ENCODE measurements around the gene MAML3.
"Not testable (repeated sequence)": the region's sequence is repeated elsewhere in the genome, so short reads cannot be mapped to it uniquely, and the experiment has no call there.

The MAML3 gene

DNA sequence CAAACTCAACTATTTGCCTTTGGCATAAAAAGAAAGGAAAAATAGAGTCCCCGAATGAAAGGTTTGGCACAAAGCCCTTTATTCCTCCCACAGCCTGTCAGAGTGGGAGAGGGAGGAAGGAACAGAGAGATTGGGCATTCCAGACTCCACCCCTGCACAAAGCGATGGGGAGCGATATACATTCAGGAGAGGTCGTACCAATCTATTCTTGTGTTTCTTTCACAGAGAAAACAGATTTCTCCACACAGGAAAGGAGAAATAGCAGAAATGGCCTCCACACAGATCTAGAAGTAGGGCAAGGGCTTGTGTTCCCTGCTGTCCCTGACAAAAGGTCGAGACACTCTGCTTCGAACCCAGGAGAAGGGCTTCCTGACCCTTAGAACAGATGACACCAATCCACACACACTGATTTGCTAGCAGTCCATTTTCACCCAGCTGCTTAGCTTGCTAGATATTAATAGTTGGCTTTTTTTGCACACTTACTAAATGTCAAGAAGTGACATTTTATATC, 197.4 kb downstream of the MAML3 start:
- DNase-seq: no peak

DNA sequence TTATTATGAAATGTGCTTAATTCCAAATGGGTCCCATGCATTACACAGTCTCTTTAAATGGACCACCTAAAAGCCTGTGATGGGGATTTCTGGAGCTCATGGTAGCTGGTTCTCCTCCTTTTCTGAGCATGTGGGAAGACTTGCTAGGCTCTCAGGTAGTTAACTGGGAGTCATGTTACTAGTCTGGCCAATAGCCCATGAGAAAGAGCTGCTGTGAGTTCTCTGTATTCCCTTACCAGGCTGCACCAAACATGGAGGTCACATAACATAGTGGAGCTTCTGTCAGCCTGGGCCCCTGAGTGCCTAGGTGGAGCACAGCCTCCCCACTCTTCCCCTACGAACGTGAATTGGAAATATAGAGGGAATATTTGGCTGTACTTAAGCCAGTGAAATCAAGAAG, 198.4 kb downstream of the MAML3 start:
- no peak for DNase-seq

DNA sequence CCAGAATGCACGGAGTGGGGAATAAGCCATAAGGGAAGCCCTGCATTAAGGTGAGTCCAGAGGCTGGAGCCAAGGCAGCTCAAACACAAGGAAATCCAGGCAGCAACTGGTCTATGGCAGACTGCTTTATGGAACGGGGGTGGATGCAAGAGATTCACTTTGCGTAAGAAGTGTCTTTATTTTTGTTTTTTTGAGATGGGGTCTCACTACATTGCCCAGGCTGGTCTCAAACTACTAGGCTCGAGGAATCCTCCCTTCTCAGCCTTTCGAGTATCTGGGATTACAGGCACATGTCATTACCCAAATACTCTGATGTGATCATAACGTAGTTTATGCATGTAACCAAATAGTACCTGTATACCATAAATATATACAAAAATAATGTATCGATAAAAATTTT, 199.5 kb downstream of the MAML3 start:
- DNase-seq: no peak

DNA sequence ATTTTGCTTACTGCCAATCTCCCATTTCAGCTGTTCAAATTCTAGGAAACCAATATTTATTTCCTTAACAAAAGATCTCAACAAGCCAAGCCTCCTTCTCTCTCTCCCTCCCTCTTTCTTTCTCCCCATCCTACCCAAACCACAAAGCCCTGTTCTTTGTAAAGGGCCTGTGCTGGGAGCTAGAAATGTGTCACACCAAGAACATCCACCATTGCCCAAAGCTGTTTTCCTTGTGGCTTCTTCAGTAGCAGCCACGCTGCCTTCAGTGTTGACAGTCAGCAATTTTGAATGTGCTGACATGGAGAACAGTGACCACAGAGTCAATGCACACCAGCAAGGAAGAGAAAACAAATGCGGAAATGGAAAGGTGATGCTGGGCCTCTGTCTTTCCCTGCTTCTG, 203.0 kb downstream of the MAML3 start:
- no peak for DNase-seq

DNA sequence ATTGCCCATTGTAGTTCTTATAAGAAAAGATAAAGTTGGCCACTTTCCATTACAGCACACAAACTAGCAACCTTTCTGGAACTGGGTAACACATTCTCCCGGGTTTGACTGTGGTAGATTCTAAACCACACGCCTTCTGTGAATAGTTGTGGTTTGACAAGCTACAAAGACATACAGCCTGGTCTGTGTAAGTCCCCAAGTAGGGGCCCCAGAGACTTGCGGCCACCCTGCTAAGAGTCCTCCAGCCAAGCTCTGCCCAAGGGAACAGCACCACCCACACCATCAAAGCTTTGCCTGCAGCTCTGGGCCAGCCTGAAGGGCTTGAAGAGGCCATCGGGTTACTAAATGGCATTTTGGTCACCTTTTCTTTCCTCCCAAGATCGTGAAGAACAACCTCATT, 203.4 kb downstream of the MAML3 start:
- DNase-seq: no peak

DNA sequence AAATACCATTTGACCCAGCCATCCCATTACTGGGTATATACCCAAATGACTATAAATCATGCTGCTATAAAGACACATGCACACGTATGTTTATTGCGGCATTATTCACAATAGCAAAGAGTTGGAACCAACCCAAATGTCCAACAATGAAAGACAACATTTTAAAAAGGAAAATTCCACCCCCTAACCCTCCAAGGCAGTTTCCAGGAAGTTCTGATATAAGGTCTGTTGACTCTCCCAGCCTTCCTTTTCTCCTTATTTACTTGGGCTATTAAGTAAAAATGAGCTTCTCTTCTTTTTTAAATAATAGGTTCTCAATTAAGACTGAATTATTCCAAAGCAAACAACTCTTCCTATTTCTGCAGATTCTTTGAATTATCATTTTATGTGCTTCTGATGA, 209.1 kb downstream of the MAML3 start:
- DNase-seq: not testable (repeated sequence)

DNA sequence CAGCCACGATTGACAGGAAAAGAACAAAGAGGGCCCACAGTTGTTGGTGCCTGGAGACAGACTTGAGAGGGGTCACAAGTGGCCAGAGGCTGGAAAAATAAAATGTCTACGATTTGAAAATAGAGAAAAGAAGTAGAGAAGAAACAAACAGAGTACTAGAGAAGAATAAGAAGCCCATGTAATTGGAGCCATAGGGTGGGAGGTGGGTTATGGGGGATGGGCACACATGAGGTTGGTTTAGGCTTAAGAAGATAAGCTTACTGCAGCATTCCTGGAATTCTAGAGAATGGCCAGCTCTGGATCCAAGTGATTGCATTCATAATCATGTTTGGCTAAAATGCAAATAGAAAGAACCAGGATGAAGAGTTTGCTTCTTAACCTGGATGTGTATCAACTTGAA, 210.7 kb downstream of the MAML3 start:
- no peak for DNase-seq

DNA sequence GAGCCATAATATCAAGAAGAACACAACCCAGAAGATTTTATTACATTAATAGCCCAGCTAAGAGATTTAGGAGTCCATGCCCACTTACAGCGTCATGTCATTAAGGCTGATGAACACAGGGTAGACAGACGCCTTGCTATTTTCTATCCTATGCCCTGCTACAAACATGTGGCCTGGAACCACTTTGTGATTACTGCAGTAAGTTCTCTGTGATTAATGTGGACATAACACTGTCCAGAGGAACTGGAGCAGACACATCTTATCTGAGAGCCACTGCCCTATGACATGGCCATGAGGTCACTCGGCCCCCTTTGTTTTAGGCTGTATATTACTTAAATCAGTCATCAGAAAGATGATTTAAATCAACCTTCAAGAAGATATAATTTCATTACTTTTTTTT, 211.7 kb downstream of the MAML3 start:
- no peak for DNase-seq

DNA sequence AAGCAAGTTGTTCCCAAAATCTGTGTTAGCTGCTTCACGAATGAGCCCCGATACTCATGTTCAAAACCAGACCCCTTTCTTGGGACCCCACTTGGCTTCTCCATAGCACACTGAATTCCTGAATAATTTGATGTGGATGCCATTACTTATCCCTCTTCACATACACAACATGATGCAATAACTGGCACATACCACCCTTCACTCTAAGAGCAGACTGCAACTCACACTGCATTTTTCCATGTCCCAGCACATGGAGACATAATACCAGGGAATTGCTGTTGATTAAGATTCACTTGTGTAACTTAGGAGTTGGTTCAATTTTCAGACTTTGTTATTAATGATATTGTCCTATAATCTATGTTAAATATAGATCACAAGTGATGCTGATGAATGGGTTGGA, 213.4 kb downstream of the MAML3 start:
- no peak for DNase-seq

DNA sequence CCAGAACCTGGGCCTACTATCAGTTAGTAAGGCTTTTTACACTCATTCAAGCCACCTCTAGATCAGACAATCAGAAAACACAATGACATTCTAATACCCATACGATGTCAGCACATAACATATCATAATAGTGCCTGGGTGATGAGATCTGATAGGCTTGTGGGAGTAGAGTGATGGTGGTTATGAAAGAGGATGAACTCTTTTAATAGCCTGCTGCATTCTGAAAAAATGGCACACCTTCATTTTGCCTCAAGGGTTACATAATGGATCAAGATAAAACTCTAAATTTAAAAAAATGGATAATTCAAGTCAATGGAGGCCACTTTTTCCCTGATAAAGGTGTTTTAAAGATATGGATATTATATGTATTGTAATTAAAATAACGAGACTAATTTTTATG, 215.6 kb downstream of the MAML3 start:
- DNase-seq: no peak

DNA sequence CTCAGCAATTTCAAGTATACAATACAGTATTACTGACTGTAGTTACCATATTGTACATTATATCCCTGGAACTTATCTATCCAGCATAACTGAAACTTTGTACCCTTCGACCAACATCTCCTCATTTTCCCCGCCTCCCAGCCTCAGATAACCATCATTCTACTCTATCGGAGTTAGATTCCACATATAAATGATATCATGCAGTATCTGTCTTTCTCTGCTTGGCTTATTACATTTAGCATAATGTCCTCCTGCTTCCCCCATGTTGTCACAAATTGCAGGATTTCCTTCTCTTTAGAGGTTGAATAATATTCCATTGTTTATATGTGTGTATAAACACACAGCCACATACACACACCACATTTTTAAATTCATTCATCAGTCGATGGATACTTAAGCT, 218.1 kb downstream of the MAML3 start:
- DNase-seq: no peak

DNA sequence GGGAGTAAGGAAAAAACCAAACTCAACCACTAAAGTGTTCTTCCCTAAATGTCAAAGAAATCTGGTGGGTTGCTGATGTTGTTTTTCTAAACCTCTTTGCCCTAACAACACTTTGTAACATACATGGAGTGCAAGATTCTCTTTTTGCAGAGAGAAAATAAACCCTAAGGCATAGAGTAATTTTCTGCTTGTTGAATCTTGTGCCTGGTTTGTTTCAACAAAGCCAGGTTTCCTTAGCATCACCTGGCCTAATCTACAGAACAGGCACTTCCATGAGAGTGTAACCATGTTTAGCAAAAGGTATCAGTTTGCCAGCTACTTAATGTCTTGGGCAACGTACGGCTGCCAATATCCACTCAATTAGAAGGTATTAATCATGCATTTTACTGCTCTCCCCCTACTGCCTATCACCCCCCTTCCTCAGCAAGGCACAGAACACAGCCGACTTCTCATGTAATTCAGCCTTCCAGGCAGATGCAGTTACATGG, 219.2 kb downstream of the MAML3 start:
- no peak for DNase-seq

DNA sequence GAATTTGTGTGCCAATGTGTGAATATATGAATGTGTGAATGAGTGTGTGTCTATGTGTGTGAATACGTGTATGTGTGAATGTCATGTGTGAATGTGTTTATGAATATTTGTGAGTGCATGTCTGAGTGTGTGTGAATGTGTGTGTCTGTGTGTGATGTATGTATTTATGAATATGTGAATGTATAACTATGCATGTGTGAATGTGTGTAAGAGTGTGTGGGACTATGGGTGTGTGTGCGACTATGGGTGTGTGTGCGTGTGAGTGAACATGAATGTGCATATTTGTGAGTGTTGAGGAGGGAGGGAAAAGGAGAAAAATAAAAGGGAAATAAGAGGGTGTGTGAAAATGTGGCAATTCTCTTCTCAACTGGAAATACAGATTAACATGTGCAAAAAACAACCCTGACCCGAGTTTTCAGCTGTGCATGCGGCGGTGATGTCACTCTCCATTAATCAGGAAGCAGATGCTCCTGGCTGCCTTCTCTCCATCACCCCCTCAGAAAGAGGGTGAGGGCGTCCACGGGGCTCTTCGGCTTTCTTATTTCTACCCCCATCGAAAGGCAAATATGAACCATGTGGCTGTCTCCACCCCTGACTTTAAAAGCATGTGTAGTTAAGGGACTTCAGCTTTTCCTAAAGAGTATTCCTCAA, 219.8 kb downstream of the MAML3 start:
- DNase-seq: peak; percentile 22

DNA sequence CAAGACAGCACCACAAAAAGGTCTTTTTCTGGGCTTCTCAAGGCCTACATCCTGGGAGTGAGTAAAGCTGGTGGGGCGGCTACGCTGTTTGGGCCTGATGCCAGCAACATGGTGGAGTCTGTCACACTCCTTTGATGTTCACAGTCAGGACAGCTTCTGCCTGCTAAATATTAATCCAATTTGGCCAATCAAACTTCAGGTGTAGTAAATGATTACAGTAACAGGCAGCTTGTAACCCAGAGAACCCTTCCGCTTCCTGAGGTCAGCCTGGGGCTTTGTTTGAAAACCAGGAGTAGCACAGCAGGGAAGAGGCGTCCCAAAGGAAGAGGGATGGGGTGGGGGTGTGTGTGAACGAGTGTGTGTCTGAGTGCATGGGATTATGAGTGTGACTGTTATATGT, 220.4 kb downstream of the MAML3 start:
- no peak for DNase-seq

DNA sequence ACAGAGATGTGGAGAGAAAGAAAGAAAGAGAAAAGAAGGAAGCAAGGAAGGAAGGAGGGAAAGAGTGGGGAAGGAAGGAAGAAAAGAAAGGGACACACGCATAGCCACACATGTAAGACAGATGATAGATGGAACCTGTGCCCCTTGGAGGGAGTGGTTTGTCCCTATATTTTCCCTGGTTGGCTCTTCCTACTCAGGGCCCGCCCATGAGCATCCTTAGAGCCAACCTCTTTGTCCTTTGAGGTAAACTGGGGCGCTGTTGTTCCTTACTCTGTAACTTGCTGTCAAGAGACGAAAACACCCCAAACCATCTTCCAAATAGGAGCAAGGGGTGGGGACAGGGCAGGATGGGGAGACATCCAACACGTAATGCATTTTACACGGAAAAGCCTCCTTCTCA, 220.9 kb downstream of the MAML3 start:
- DNase-seq: no peak

DNA sequence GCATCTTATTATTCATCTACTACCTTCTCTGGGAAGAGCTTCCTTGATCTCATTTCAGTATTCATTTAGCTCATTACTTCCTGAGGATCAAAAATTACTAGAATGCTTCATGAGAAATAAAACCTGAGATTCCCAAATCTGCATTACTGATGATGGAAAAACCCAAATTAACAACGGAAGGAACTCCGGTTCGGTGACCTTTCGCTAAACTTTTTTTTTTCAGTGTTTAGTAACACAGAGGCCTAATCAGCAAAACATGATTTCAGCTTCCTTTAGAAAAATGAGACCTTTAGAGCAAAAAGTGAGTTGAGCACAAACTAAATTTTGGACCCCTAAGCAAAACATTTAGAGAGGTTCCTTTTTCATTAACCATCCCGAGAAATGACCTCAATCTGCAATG, 229.2 kb downstream of the MAML3 start:
- DNase-seq: no peak

DNA sequence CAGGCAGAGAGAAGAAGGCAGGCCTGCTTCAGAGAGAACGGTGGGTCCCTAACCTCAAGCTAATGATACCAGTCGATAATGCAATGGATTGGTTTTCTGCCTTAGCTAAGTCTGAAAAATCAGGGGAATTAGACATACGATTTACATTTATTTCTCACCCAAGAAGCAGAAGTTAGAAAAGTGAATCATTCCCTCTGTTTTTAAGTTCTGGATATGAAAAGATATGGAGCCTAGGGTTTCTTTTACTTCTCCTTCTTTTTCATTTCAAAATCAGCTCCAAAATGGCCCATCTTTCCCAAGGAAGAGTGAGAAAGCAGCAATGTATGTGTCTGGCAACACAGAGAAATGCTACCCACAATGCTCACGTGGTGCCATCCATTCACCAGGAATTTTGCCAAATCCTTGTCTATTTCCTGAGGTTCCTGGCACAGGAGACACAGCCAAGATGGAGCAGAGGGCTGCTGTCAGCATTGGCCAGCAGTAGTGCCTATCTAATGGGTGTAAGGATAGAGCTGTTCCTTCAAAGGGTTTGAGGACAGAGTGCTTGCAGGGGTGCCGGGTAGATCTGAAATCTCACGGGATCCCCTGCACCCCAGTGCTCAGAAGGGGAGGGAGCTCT, 231.5 kb downstream of the MAML3 start:
- DNase-seq: no peak

DNA sequence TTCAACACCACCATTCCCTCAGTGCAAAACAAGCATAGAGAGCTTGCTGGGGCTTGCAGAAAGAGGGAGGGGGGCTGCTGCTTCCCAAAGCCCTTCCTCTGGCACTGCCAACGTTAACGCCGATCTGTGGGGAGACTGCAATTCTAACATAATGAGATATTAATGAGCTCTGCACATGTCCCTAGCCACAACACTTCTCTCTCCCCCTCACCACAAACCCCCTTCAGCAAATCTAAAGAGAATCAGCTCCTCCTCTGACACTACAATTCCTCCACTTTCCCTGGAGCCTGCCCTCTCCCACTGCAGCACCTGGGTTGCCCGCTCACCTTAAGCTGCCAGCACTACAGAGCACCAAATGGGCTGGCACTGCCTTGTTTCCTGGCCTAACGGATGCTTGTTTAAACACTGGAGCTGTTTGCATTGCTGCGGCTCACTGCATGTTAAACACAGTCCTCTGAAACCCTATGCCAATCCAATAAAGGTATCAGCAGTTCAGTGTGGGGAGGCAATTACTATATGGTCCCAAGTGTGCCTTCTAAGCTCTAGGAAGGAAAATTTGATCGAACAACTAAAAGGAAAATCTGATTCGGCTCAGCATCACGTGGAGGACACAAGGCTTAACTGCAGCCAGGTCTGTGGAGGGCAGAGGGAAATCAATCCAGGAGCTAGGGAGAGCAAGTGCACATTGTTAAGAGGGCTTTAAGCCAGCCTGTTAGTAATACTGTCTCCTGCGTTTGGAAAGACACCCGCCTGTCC, 232.4 kb downstream of the MAML3 start:
- DNase-seq: peak; percentile 22

DNA sequence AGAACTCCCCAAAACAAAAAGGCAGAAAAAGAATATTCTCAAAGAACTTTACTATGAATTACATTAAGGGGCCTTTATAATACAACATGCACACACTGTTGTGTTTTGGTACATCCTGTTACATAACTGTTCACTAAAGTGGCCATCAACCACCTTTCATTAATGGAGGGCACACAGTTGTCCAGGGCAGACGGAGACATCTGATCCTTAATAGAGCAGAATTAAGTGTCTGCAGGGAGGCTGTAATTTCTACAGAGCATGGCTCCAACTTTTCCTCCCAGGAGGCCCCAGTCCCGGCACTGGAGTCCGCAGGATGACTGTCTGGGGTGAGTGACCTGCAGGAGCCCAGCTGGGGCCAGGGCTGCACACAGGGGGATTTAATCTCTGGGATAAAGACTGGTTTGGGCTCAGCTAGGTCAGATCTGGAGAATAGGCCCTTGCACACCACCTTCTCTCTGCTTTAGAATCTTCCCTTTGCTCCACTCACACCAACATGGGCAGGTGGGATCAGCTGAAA, 233.4 kb downstream of the MAML3 start:
- no peak for DNase-seq

DNA sequence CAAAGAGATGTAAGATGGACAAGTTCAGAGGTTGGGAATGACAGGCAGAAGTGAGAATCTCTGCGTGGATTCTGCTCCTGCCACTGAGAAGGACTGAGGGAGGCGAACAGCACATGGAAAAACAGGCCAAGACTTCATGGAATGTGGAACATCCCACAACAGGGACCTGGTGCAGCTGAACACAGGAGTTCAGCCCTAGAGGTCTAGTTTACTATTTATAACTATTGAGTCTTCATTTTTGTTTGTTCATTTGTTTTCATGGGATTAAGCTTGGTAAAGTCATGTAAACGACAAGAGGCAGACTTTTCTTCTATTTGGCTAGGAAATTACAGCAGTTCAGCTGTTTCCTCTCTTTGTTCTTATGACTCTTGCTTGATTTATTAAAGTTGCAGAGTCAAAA, 234.5 kb downstream of the MAML3 start:
- no peak for DNase-seq

DNA sequence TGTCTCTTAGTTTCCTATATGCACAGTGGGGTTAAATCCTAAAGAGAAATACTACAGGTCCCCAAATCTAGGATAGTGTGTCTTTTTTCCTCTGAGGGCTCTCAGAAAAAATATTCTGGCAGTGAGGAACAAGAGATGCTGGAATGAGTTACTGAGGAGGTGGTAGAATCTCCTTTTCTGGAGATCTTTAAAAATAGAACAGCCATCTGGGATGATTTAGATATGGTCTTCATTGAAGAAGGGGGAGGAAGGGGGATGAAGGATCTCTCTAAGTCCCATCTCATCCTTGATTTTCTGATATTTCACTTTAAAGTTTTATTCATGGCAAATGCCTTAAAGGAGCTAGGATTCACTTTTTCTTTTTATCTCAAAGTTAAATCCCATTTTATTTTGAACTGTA, 235.0 kb downstream of the MAML3 start:
- DNase-seq: no peak

DNA sequence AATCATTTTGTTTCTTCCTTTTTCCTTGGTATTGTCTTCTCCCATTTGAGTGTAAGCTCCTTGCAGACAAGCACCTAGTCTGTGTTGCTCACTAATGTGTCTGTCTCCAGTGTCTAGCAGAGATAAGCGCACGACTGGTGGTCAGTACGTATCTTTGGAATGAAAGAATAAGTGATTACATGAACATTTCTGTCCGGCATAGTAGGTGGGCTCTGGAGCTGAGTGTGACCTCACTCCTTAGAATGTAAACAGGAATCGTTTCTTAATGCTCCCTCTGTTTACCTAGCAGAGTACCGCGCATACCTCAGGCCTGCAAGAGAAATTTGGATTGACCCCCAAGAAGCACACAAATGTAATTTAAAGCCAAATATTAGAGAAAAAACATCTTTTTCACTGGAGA, 235.4 kb downstream of the MAML3 start:
- DNase-seq: no peak

DNA sequence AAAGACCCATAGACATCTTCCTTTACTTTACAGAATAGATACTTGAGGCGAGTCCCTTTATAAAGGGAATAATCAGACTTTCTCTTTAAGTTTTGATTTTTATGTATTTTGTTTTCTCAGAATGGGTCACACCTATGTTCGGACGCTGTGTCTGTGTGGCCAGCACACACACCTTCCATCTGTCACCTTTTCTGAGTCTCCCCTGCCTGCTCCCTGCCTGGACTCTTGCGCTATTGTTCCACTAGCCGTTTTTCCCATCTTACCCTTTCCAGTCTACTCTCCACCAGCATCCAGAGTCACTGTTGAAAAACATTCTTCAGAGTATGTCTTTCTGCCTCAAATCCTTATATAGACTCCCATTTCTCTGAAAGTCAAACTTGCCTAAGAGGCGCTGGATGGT, 236.1 kb downstream of the MAML3 start:
- no peak for DNase-seq

DNA sequence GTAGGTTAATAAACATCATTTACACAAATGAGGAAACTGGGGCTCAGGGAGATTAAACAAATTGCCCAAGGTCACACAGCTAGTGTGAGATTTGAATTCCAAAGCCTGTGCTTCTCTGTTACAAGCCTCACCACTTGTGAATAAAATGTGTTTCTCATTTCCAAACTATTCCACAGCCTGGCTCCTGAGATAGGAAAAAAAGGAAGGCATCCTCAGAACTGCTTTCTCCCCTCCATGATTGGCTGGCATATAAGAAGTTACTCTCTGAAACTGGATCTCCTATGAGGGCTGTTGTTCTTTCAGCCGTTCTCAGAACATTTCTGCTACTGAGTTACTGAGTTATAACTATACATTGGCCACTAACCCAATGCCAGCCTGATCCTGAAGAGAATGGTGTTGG, 237.9 kb downstream of the MAML3 start:
- DNase-seq: no peak

All from NCI-H524 treated with DMSO at 0.1 percent for 48 hours (cell line).